RWPE1 (cell line): ENCODE measurements around the gene FAM136A.

Experiments
- CTCF ChIA-PET: fragments of 350-600 bp; sonication (Branson Sonifier 250); formaldehyde crosslinking; extraction: SDS; loops from one replicate; lab custom pipeline; 2021; lab: Yijun Ruan, JAX
- POLR2A ChIA-PET: fragments of 400-600 bp; formaldehyde crosslinking; extraction: SDS; loops from one replicate; lab custom pipeline; 2020; ENCODE audit warnings: antibody characterized with exemption; ENCODE audit not compliant: low non-redundant PET; lab: Yijun Ruan, JAX
- DNase-seq: peaks from one replicate; pipeline ENCODE4 v3.0.0; 2012; ENCODE audit warnings: low spot score
- H3K27ac ChIP-seq: fragments of 450-650 bp; 2 replicates; pipeline ENCODE4 v1.5.1; 2017
- TF ChIP-seq, protein P1 (sequence below): fragments of 450-650 bp; conservative IDR thresholded peaks from 2 replicates; pipeline ENCODE4 v1.5.1; 2017; ENCODE audit warnings: low read depth, mild to moderate bottlenecking

Gene FAM136A

DNA sequence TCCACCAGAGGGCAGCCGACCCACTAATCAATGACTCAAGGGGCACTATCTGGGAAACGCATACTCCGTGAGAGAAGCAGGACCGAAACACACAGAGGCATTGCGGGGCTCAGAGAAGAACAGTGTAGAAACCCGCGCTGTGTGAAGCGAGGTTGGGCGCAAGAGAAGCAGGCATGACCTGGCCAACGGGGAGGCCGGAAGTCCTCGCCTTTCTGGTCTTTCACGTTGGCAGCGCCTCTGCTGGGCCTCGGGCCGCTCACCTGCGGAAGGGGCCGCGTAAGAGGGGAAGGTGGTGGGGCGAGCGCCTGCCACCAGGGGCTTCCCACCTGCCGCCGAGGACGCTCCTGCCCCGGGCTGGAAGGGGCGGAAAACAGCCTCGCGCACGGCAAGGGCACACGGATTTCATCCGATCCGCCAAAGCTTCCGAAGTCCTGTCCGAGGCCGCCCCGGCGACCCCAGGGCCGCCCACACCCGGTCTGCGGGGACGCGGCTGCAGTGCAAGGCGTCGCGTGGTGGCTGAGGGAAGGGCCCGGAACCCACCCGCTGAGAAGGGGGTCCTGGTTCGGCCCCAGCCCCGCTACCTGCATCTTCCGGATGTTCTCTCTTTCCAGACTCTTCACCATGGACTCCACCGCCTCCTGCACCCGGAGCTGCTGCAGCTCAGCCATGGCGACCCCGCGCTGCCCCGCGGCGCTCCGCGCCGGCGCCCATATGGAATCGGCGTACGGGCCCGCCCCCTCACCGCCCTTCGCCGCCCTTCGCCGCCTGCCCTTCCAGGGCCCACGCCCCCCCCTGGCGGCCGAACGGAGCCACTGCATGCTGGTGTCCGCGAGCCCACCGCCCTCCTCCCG lies at the start of gene FAM136A:
Gene FAM136A, minus strand, starts transcription at position 724 of the 851 bp plus-strand sequence. Its CDS starts 56 bp downstream, at position 668.
- TF ChIP-seq, protein P1, sequence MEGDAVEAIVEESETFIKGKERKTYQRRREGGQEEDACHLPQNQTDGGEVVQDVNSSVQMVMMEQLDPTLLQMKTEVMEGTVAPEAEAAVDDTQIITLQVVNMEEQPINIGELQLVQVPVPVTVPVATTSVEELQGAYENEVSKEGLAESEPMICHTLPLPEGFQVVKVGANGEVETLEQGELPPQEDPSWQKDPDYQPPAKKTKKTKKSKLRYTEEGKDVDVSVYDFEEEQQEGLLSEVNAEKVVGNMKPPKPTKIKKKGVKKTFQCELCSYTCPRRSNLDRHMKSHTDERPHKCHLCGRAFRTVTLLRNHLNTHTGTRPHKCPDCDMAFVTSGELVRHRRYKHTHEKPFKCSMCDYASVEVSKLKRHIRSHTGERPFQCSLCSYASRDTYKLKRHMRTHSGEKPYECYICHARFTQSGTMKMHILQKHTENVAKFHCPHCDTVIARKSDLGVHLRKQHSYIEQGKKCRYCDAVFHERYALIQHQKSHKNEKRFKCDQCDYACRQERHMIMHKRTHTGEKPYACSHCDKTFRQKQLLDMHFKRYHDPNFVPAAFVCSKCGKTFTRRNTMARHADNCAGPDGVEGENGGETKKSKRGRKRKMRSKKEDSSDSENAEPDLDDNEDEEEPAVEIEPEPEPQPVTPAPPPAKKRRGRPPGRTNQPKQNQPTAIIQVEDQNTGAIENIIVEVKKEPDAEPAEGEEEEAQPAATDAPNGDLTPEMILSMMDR, result peak; percentile 94
- peak; percentile 87 for DNase-seq
- POLR2A ChIA-PET, result interaction anchor here (0.6 kb wide), 1 partner anchor 11 kb away, joined by 3 read pairs; no protein-coding TSS in a partner anchor
- CTCF ChIA-PET, result interaction anchor here (0.6 to 1.1 kb wide), 6 partner anchors 9 to 1059 kb away, joined by 3 to 6 read pairs (median 3); no protein-coding TSS in a partner anchor
- peak within 1 kb of the TSS; percentile 84 for H3K27ac ChIP-seq

DNA sequence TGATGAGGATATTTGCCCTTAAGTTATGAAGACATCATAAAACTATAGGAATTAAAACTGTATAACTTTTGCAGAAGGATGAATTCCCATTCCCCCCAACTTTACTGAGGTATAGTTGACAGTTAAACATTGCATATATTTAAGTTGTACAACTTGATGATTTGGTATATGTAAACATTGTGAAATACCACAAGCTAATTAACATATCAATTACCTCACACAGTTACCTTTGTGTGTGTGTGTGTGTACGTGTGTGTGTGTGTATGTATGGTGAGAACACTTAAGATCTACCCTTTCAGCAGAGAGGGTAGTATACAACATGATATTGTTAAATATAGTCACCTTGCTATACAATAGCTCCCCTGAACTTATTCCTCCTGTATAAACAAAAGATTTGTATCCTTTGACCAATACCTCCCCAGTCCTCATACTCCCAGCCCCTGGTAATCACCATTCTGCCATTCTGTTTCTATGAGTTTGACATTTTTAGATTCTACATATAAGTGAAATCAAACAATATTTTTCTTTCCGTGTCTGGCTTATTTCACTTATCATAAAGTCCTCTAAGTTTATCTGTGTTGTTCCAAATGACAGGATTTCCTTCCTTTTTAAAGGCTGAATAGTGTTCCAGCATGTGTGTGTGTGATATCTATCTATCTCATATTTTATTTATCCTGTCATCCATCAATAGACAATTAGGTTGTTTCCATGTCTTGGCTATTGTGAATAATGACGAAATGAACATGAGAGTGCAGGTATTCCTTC lies 48.2 kb upstream of the FAM136A start:
- POLR2A ChIA-PET, result no interaction called here
- DNase-seq, result no peak
- no peak overlapping the region for H3K27ac ChIP-seq
- CTCF ChIA-PET, result no interaction called here
- TF ChIP-seq, protein P1, result no peak

DNA sequence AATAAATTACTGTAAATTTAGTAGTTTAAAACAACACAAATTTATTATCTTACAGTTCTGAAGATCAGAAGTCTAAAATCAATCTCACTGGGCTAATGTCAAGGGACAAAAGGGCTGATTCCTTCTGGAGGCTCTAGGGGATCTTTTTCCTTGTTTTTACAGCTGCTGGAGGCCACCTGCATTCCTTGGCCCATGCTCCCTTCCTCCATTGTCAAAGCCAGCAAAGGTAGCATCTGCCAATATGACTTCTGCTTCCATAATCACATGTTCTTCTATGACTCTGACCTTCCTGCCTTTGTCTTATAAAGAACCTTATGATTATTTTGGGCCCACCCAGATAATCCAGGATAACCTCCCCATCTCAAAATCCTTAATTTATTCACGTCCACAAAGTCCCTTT lies 46.0 kb upstream of the FAM136A start:
- DNase-seq, result no peak
- POLR2A ChIA-PET, result no interaction called here
- H3K27ac ChIP-seq, result no peak overlapping the region
- TF ChIP-seq, protein P1, result no peak
- CTCF ChIA-PET, result interaction anchor here (0.6 to 0.7 kb wide), 2 partner anchors 78 to 566 kb away, joined by 3 to 4 read pairs; no protein-coding TSS in a partner anchor

DNA sequence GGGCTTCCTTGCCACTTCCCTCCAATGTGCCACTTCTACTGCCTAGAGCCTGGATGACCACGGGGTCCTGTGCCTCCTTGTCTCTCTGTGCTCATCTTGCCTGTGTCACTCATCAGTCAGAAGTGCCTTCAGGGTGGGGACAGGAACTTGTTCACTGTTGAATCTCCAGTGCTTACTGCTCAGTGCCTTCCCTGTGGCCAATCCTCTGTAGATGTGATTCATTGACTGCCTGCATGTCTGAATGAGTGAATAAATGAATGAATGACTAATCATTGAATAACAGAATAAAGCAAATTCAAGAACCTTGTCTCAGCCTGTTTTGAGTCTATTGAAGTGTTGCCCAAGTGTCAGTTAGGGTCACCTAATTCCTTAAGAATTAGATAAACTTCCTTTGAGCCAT lies 42.3 kb upstream of the FAM136A start:
- peak; percentile 90 for DNase-seq
- TF ChIP-seq, protein P1, result no peak
- H3K27ac ChIP-seq, result peak overlapping the region; percentile 67
- POLR2A ChIA-PET, result no interaction called here
- CTCF ChIA-PET, result interaction anchor here (0.7 kb wide), 2 partner anchors 209 to 604 kb away, joined by 3 to 4 read pairs; no protein-coding TSS in a partner anchor

DNA sequence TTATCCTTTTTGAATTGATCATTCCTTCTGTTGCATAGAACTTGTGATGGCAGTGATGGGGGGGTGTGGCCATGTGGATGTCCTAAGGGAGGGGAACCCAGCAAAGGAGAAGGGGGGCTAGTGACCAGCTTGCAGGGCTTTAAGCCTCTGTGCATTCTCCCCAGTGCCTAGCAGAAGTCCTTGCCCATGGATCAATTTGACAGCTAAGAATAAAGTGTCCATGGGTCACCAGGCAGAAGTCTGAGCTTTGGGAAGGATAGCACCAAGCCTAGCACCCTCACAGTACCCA lies 39.6 kb upstream of the FAM136A start:
- H3K27ac ChIP-seq, result no peak overlapping the region
- ChIA-PET POLR2A (no interaction called here), CTCF (interaction anchor here (0.6 to 1.9 kb wide), 10 partner anchors 8 to 306 kb away, joined by 3 to 9 read pairs (median 4); no protein-coding TSS in a partner anchor)
- no peak for DNase-seq
- TF ChIP-seq, protein P1, result peak; percentile 49; the same call in 1 of the 2 replicates
